A549 (cell line): ENCODE results near the gene HRC. TPM values are rescaled to one million over a fixed set of nuclear protein-coding genes. Genes with fewer than 3 reads are reported as not detected.
A peak's percentile ranks its signal among the peaks of the same experiment; 100 is the strongest.

Experiments used
- ATAC-seq, 2 experiments: fragments of 200-7000 bp in 1 of 2; fragments of >200 bp in 1 of 2; cut with Nextera tagmentation in 1 of 2; cut with Tn5 transposase in 1 of 2; 3 replicates each; pipeline versions ENCODE4 v1.8.0 to v1.9.1; 2018 to 2020; ENCODE audit warnings: mild to moderate bottlenecking in 1 of 2, moderate library complexity in 1 of 2
- CTCF ChIA-PET: fragments of 300-600 bp; sonication (Branson Sonifier 250); formaldehyde crosslinking; extraction: SDS; loops from one replicate; lab custom pipeline; 2021; ENCODE audit warnings: antibody characterized with exemption, inconsistent platforms; lab: Yijun Ruan, JAX
- POLR2A ChIA-PET: fragments of 350-600 bp; formaldehyde crosslinking; extraction: SDS; loops from one replicate; lab custom pipeline; 2021; ENCODE audit warnings: antibody characterized with exemption, inconsistent platforms; lab: Yijun Ruan, JAX
- DNase-seq, 2 experiments: peaks; one replicate each; pipeline versions ENCODE4 v3.0.0 to v3.0.0-alpha.2; 2011 to 2016; ENCODE audit warnings: low read depth in 1 of 2, low spot score in 1 of 2
- FAIRE-seq: peaks from 2 replicates; lab custom pipeline; 2011; peaks lifted over from hg19 to GRCh38; lab: Jason Lieb, UNC
- H3K27ac ChIP-seq, 2 experiments: fragments of >200 bp; sonication (Bioruptor Twin); formaldehyde crosslinking; 3 replicates each; pipeline ENCODE4 v1.5.1; 2016 to 2017
- H3K4me1 ChIP-seq: fragments of >200 bp; sonication (Bioruptor Twin); formaldehyde crosslinking; 3 replicates; pipeline ENCODE4 v1.6.1; 2016
- H3K4me2 ChIP-seq: fragments of >200 bp; sonication (Bioruptor Twin); formaldehyde crosslinking; 3 replicates; pipeline ENCODE4 v1.6.1; 2016
- H3K4me3 ChIP-seq: fragments of >200 bp; sonication (Bioruptor Twin); formaldehyde crosslinking; 3 replicates; pipeline ENCODE4 v1.5.1; 2016
- H3K9me3 ChIP-seq: fragments of >200 bp; sonication (Bioruptor Twin); formaldehyde crosslinking; 3 replicates; pipeline ENCODE4 v1.6.1; 2016
- BCL3 ChIP-seq: fragments of >200 bp; sonication (Bioruptor Twin); formaldehyde crosslinking; IDR thresholded peaks from 3 replicates; pipeline ENCODE4 v1.6.1; 2016
- BHLHE40 ChIP-seq: IDR thresholded peaks from 2 replicates; pipeline ENCODE4 v1.6.1; 2012; ENCODE audit warnings: low read depth, low read length, inconsistent platforms
- CBX8 ChIP-seq: fragments of 200-600 bp; sonication (generic); IDR thresholded peaks from 2 replicates; pipeline ENCODE4 v1.6.1; 2016
- CEBPB ChIP-seq, 2 experiments: fragments of >200 bp in 1 of 2; sonication (Bioruptor Twin) in 1 of 2; formaldehyde crosslinking in 1 of 2; IDR thresholded peaks; 2 replicates each; pipeline ENCODE4 v1.6.1; 2012 to 2016
- CHD2 ChIP-seq: fragments of 150-350 bp; IDR thresholded peaks from 2 replicates; pipeline ENCODE4 v1.6.1; 2014; ENCODE audit warnings: low read length; ENCODE audit not compliant: partially characterized antibody
- CHD4 ChIP-seq: fragments of 200-600 bp; sonication (generic); IDR thresholded peaks from 2 replicates; pipeline ENCODE4 v1.6.1; 2016; ENCODE audit warnings: antibody characterized with exemption, mild to moderate bottlenecking, borderline replicate concordance
- EHF ChIP-seq: fragments of 250-450 bp; sonication (Bioruptor Pico); IDR thresholded peaks from 2 replicates; pipeline ENCODE4 v1.5.0; 2020; ENCODE audit warnings: mild to moderate bottlenecking
- EHMT2 ChIP-seq: fragments of 200-600 bp; sonication (generic); IDR thresholded peaks from 2 replicates; pipeline ENCODE4 v1.6.1; 2016; ENCODE audit warnings: antibody characterized with exemption, low read depth, mild to moderate bottlenecking, moderate library complexity
- ELK1 ChIP-seq: fragments of 150-350 bp; IDR thresholded peaks from 2 replicates; pipeline ENCODE4 v1.6.1; 2014; ENCODE audit warnings: low read depth, mild to moderate bottlenecking, low read length
- EP300 ChIP-seq, 2 experiments: fragments of >200 bp; sonication (Bioruptor Twin); formaldehyde crosslinking; IDR thresholded peaks; 2 replicates in 1 of 2; 3 replicates in 1 of 2; pipeline ENCODE4 v1.6.1; 2016 to 2017
- ESRRA ChIP-seq: fragments of 150-350 bp; IDR thresholded peaks from 2 replicates; pipeline ENCODE4 v1.6.1; 2014; ENCODE audit warnings: mild to moderate bottlenecking, low read length, borderline replicate concordance
- FOSB ChIP-seq: fragments of 250-450 bp; sonication (Bioruptor Pico); IDR thresholded peaks from 2 replicates; pipeline ENCODE4 v1.5.0; 2020; ENCODE audit warnings: mild to moderate bottlenecking, moderate library complexity
- FOXS1 ChIP-seq: fragments of 250-450 bp; sonication (Bioruptor Pico); IDR thresholded peaks from 2 replicates; pipeline ENCODE4 v1.5.0; 2020; ENCODE audit warnings: mild to moderate bottlenecking, moderate library complexity
- HEYL ChIP-seq: fragments of 250-450 bp; sonication (Bioruptor Pico); IDR thresholded peaks from 2 replicates; pipeline ENCODE4 v1.8.0; 2021; ENCODE audit warnings: mild to moderate bottlenecking, moderate library complexity
- HOXA7 ChIP-seq: fragments of 250-450 bp; sonication (Bioruptor Pico); IDR thresholded peaks from 2 replicates; pipeline ENCODE4 v1.5.0; 2020; ENCODE audit warnings: mild to moderate bottlenecking, moderate library complexity
- HOXB13 ChIP-seq: fragments of 250-450 bp; sonication (Bioruptor Pico); IDR thresholded peaks from 2 replicates; pipeline ENCODE4 v1.5.0; 2020; ENCODE audit warnings: low read depth, mild to moderate bottlenecking, moderate library complexity
- JUN ChIP-seq, 2 experiments: fragments of >200 bp; sonication (Bioruptor Twin); formaldehyde crosslinking; IDR thresholded peaks; 2 replicates in 1 of 2; 3 replicates in 1 of 2; pipeline ENCODE4 v1.6.1; 2016 to 2017
- MYC ChIP-seq: IDR thresholded peaks from 2 replicates; pipeline ENCODE4 v1.6.1; 2012; ENCODE audit warnings: mild to moderate bottlenecking, inconsistent platforms, low read length, improper control_type of control experiment, borderline replicate concordance
- RCOR1 ChIP-seq: fragments of 150-350 bp; IDR thresholded peaks from 2 replicates; pipeline ENCODE4 v1.6.1; 2014; ENCODE audit warnings: antibody characterized with exemption, low read length, low read depth
- SREBF2 ChIP-seq: fragments of 450-650 bp; IDR thresholded peaks from 2 replicates; pipeline ENCODE4 v1.6.1; 2014; ENCODE audit warnings: mild to moderate bottlenecking, moderate library complexity
- WGBS: methylation state at CpG from one replicate; pipeline ENCODE4 v1.1.6; 2017; ENCODE audit errors: missing lambda C conversion rate; 5-methylcytosine and 5-hydroxymethylcytosine counted together
- polyA plus RNA-seq, 4 experiments: library from polyadenylated mRNA; depleted of rRNA in 3 of 4; stranded (reverse); fragments of >200 nt; fragmentation: RNase III in 1 of 4; extraction: RNeasy Plus Mini Kit Qiagen cat#74134 plus additional on column Dnase treatment in 1 of 4; gene quantifications; 2 replicates in 3 of 4; 3 replicates in 1 of 4; pipeline ENCODE4 v1.2.3, GENCODE V29; 2011 to 2017

The HRC gene
- polyA plus RNA-seq, 2 of the 4 experiments (the other 2 are of a cell fraction): 0.04 TPM

- 91% methylated on average over 8 of the region's 8 CpGs for WGBS
- Histone ChIP-seq H3K4me3 (no peak overlapping the region), H3K27ac (no peak overlapping the region), H3K4me2 (no peak overlapping the region), H3K4me1 (peaks cover 27% of the 10 kb centered on the region), H3K9me3 (no peaks in the 10 kb centered on the region)
- DNase-seq (no peak), FAIRE-seq (no peak), ATAC-seq (no peak)
- POLR2A ChIA-PET: no interaction called here
- CTCF ChIA-PET: interaction anchor here (0.7 to 11.5 kb wide), 8 partner anchors 9 to 162 kb away, joined by 3 to 241 read pairs (median 4); no protein-coding TSS in a partner anchor
- no peak for TF ChIP-seq CBX8
- TF ChIP-seq BCL3: 0 out of 3 replicates have a peak, but pooled peaks have one; percentile 5
- peak; percentile 31; the same call in 1 of the 2 replicates for TF ChIP-seq FOSB
- no peak for TF ChIP-seq RCOR1
- no peak for TF ChIP-seq EHMT2
- TF ChIP-seq ELK1: no peak
- TF ChIP-seq, all 56 proteins: peak for 2
These were observed 45.5 kb downstream of the HRC start for GRCh38 chr19:49109569-49110233.

- POLR2A ChIA-PET: interaction anchor here (0.6 kb wide), 1 partner anchor 13 kb away, joined by 3 read pairs; no protein-coding TSS in a partner anchor
- no peak for ATAC-seq
- no peak for FAIRE-seq
These were observed 46.1 kb downstream of the HRC start for GRCh38 chr19:49109051-49109450.

GRCh38 chr19:49107625-49108459, 47.4 kb downstream of the HRC start:
- CTCF ChIA-PET: interaction anchor here (0.5 to 11.5 kb wide), 8 partner anchors 7 to 110 kb away, joined by 3 to 241 read pairs (median 4); partner anchors contain the start of gene CGB2
- DNase-seq (no peak), ATAC-seq (no peak), FAIRE-seq (no peak)
- no peak overlapping the region for H3K4me2 ChIP-seq
- POLR2A ChIA-PET: no interaction called here
- TF ChIP-seq HOXB13 (CRISPR knock-in tag) (no peak), SREBF2 (no peak), CHD4 (no peak), MYC (no peak), EHMT2 (no peak), BHLHE40 (no peak), ESRRA (no peak), FOXS1 (no peak), EHF (CRISPR knock-in tag) (no peak), CHD2 (no peak), HOXA7 (CRISPR knock-in tag) (no peak), BCL3 (no peak)
- H3K27ac ChIP-seq: no peak overlapping the region
- H3K9me3 ChIP-seq: no peaks in the 10 kb centered on the region
- no peak overlapping the region for H3K4me3 ChIP-seq
- 95% methylated on average over 92 of the region's 93 CpGs for WGBS
- peaks cover 18% of the 10 kb centered on the region for H3K4me1 ChIP-seq

More at GRCh38 chr19:49109051-49109450, 46.1 kb downstream of the HRC start:
- no peaks in the 10 kb centered on the region for H3K9me3 ChIP-seq
- WGBS: 84% methylated on average over 5 of the region's 5 CpGs
- TF ChIP-seq CEBPB (IDR thresholded peaks at IDR 0.05) (no peak), EHMT2 (no peak), FOSB (no peak), JUN (IDR thresholded peaks at IDR 0.05) (0 out of 5 replicates have a peak, but pooled peaks of 1 of the 2 experiments have one; percentile 4), HEYL (CRISPR knock-in tag) (no peak), EP300 (IDR thresholded peaks at IDR 0.05) (no peak), ELK1 (no peak)
- peaks cover 27% of the 10 kb centered on the region for H3K4me1 ChIP-seq
- CTCF ChIA-PET: interaction anchor here (0.7 to 11.5 kb wide), 10 partner anchors 8 to 162 kb away, joined by 3 to 241 read pairs (median 3); no protein-coding TSS in a partner anchor
- H3K4me2 ChIP-seq: no peak overlapping the region
- no peak for DNase-seq
- no peak overlapping the region for H3K4me3 ChIP-seq
- no peak overlapping the region for H3K27ac ChIP-seq
